HG02610 (cell line): ENCODE measurements around the gene TSPY2.
"Not testable (repeated sequence)": the region's sequence is repeated elsewhere in the genome, so short reads cannot be mapped to it uniquely, and the experiment has no call there.

Experiments
- ATAC-seq: cut with Tn5 transposase; IDR thresholded peaks from one replicate; pipeline ENCODE4 v1.9.1; 2021; ENCODE audit warnings: mild to moderate bottlenecking, moderate library complexity; ENCODE audit not compliant: unreplicated experiment

Gene TSPY2, protein sequence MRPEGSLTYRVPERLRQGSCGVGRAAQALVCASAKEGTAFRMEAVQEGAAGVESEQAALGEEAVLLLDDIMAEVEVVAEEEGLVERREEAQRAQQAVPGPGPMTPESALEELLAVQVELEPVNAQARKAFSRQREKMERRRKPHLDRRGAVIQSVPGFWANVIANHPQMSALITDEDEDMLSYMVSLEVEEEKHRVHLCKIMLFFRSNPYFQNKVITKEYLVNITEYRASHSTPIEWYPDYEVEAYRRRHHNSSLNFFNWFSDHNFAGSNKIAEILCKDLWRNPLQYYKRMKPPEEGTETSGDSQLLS

DNA sequence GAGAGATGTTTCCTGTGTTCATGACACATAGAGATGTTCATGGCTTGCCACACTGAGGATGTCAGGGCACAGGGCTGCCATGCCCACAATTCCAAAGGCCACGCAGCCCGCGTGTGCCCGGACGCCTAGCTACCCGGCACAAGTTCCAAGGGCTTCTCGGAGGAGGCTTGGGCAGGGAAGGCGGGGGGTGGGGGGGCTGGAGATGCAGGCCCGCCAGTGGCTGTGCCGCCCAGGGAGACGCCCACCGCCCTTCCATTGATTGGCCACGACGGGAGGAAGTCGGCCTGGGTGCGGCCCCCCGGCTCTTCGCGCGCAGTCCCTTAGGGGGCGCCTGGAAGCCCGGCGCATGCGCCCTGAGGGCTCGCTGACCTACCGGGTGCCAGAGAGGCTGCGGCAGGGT, at the start of gene TSPY2:
Gene TSPY2 (plus strand): TSS at position 301 of the 400 bp plus-strand sequence. CDS start 46 bp downstream, at position 347.
- ATAC-seq: not testable (repeated sequence)

DNA sequence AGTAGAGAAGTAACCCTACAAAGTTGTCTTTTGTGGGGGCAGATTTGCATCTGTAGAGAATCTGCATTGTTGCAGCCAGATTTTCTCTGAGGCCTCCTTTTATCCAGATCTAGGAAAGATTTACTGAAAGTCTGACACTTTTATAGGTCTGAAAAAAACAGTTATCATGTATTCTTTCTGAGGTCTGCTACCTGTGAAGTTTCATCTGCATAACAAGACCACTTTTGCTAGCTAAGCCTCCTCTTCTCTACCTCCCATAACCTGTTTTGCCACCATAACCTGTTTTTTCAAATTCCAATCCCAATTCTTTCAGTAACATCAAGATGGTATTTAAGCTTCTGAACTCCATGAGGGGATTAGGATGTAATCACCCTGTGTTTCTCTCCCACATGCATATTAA, 36.5 kb upstream of the TSPY2 start:
- ATAC-seq: not testable (repeated sequence)

DNA sequence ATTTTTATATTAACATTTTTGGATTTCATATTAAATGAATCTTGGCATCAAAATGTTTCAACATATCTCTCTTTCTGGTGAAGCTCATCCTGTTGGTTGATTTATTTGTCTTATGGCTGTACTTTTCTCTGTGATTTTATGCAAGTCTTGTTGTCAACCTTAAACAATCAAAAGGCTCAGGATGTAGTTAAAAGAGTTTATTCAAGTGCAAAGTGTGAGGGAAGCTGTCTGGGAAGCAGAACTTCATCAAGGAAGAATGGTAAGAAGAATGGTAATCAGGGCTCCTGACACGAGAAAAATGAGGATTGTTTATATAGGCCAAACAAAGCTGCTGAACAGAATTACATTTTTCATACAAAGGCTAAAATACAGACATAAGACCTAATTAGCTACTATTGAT, 29.0 kb upstream of the TSPY2 start:
- not testable (repeated sequence) for ATAC-seq

DNA sequence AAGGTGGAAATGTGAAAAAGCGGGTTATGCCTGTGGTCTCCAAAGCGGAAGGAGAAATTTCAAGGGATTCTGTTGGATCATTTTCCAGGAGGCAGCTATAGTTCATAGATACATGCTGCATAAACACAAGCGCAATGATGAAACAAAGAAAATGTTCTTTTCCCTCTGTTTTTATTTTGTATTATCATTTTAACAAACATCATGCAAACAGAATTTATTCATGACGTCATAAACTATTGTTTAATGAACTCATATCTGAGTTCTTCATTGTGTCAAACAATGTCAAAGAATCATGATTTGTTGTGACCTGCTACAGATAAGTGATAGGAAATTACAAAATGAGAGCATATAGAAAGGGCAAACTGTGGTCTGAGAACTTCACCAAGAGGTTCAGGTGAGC, 23.8 kb downstream of the TSPY2 start:
- ATAC-seq: not testable (repeated sequence)
